ENCODE data around the gene CAMTA1. TPM values are rescaled to one million over a fixed set of nuclear protein-coding genes. Genes with fewer than 3 reads are reported as not detected.

Gene CAMTA1
- total RNA-seq, 1 experiment from 2014 or later = 69.5 TPM

- no peak for TF ChIP-seq POLR2AphosphoS5 (IDR thresholded peaks at IDR 0.05; ENCODE audit: low read depth, low read length)
- no peak for TF ChIP-seq EZH2 (IDR thresholded peaks at IDR 0.05)
- TF ChIP-seq MAX (IDR thresholded peaks at IDR 0.05) = no peak
- no peak for TF ChIP-seq ATF3 (IDR thresholded peaks at IDR 0.05)
These were observed 312.8 kb downstream of the CAMTA1 start (continued) for GRCh38 chr1:7097938-7098592.

GRCh38 chr1:7098641-7099040 is 313.4 kb downstream of the CAMTA1 start:
- Histone ChIP-seq H3K4me3 (replicated peaks in 1 of 2; ENCODE audit: low read depth in 1 of 2, low read length in 2 of 2) (no peak overlapping the region), H3K4me2 (ENCODE audit: low read length) (no peak overlapping the region), H3K9me3 (ENCODE audit: control insufficient read depth in 1 of 2, insufficient read depth in 1 of 2, low read depth in 1 of 2, low read length in 2 of 2) (peaks cover 0 to 5% of the 10 kb centered on the region in 2 experiments; a peak in 1 of 4 replicates), H3K36me3 (ENCODE audit: control insufficient read depth in 1 of 2, insufficient read depth in 2 of 2, low read length in 2 of 2) (no peaks in the 10 kb centered on the region), H3K27ac (ENCODE audit: low read depth, low read length) (no peak overlapping the region), H2AFZ (ENCODE audit: low read depth, low read length, poor library complexity, severe bottlenecking) (no peak overlapping the region), H3K79me2 (ENCODE audit: insufficient read depth, low read length) (no peaks in the 10 kb centered on the region), H4K20me1 (ENCODE audit: insufficient read depth) (no peaks in the 10 kb centered on the region), H3K9ac (ENCODE audit: low read length) (no peak overlapping the region), H3K4me1 (ENCODE audit: control insufficient read depth in 1 of 2, insufficient read depth in 2 of 2, low read length in 2 of 2) (no peaks in the 10 kb centered on the region), H3K9me2 (ENCODE audit: insufficient read depth) (no peaks in the 10 kb centered on the region), H3K27me3 (ENCODE audit: insufficient read depth, low read length) (peaks cover 66% of the 10 kb centered on the region)
- intact Hi-C loops (cut with micrococcal nuclease) = no loop called here
- ChIA-PET RAD21 (ENCODE audit: low non-redundant PET in 1 of 2, low total read pairs in 2 of 2, uncharacterized antibody in 2 of 2, unreplicated experiment in 2 of 2) (no interaction called here), POLR2A (no interaction called here), CTCF (interaction anchor here (1.1 kb wide), 1 partner anchor 549 kb away, joined by 3 read pairs; no protein-coding TSS in a partner anchor)
- no peak for DNase-seq (ENCODE audit: low read depth, low spot score)
- BruUV-seq (replicated peaks) = no TSS peak
- no peak for ATAC-seq
- no peak for TF ChIP-seq REST (IDR thresholded peaks at IDR 0.05; ENCODE audit: low read depth)
- TF ChIP-seq EGR1 (IDR thresholded peaks at IDR 0.05; ENCODE audit: low read depth) = no peak
- no peak for TF ChIP-seq TCF7L2 (IDR thresholded peaks at IDR 0.05; ENCODE audit: borderline replicate concordance, extremely low read depth, insufficient read depth, insufficient read length)
- TF ChIP-seq ZBTB33 (IDR thresholded peaks at IDR 0.05; ENCODE audit: extremely low read depth, insufficient replicate concordance, low read length) = no peak
- no peak for TF ChIP-seq POLR2A (IDR thresholded peaks at IDR 0.05; ENCODE audit: borderline replicate concordance, extremely low read depth, insufficient read depth, insufficient read length)
- no peak for TF ChIP-seq JUND (IDR thresholded peaks at IDR 0.05)
- no peak for TF ChIP-seq ATF3 (IDR thresholded peaks at IDR 0.05)
- no peak for TF ChIP-seq SP1 (IDR thresholded peaks at IDR 0.05; ENCODE audit: low read depth)
- TF ChIP-seq CTCF (IDR thresholded peaks at IDR 0.05 in 2 of 3, conservative IDR thresholded peaks at IDR 0.05 in 1 of 3; ENCODE audit: borderline replicate concordance in 1 of 3, insufficient read depth in 1 of 3, low read depth in 2 of 3, low read length in 2 of 3) = no peak
- TF ChIP-seq ZFX (IDR thresholded peaks at IDR 0.05) = no peak
- TF ChIP-seq MAX (IDR thresholded peaks at IDR 0.05) = no peak
- no peak for TF ChIP-seq RAD21 (IDR thresholded peaks at IDR 0.05; ENCODE audit: low read depth)
- no peak for TF ChIP-seq POLR2AphosphoS5 (IDR thresholded peaks at IDR 0.05; ENCODE audit: low read depth, low read length)
- TF ChIP-seq EZH2phosphoT487 (IDR thresholded peaks at IDR 0.05; ENCODE audit: borderline replicate concordance) = no peak
- TF ChIP-seq SIN3A (IDR thresholded peaks at IDR 0.05; ENCODE audit: low read depth) = no peak

Measured in HCT116 (cell line).